Brain microvascular endothelial cell (primary cell): ENCODE results near the gene BBX.

Source experiments
- DNase-seq: peaks from one replicate; pipeline ENCODE4 v3.0.0-alpha.2; 2020
- H3K27ac ChIP-seq: fragments of 250-450 bp; sonication (Bioruptor Pico); 2 replicates; pipeline ENCODE4 v1.5.1; 2020; ENCODE audit warnings: mild to moderate bottlenecking, moderate library complexity
- H3K27me3 ChIP-seq: fragments of 250-450 bp; sonication (Bioruptor Pico); replicated peaks from 2 replicates; pipeline ENCODE4 v1.5.1; 2020; ENCODE audit warnings: mild to moderate bottlenecking
- H3K36me3 ChIP-seq: fragments of 250-450 bp; sonication (Bioruptor Pico); replicated peaks from 2 replicates; pipeline ENCODE4 v1.5.1; 2020; ENCODE audit warnings: mild to moderate bottlenecking
- H3K4me3 ChIP-seq: 2 replicates; pipeline ENCODE4 v1.5.1; 2011; ENCODE audit warnings: low read depth, mild to moderate bottlenecking, control low read depth, low read length, moderate library complexity
- CTCF ChIP-seq: IDR thresholded peaks from 2 replicates; pipeline ENCODE4 v1.5.1; 2011; ENCODE audit warnings: low read depth, mild to moderate bottlenecking, moderate library complexity, low read length, control low read depth, inconsistent platforms; ENCODE audit errors: missing control alignments
- in situ Hi-C: cut with HindIII; loops from 2 replicates; pipeline ENCODE4 v1.10.0; 2017; ENCODE audit warnings: low sequenced_read_pairs, low pct_ligation_motif_present

Gene BBX

GRCh38 chr3:107740992-107741896 lies 218.5 kb downstream of the BBX start:
- Histone ChIP-seq H3K27ac (no peak overlapping the region), H3K27me3 (no peaks in the 10 kb centered on the region), H3K4me3 (no peak overlapping the region), H3K36me3 (no peaks in the 10 kb centered on the region)
- DNase-seq = no peak
- TF ChIP-seq CTCF = peak; percentile 20
- in situ Hi-C loops = no loop called here

- TF ChIP-seq CTCF = no peak
- H3K4me3 ChIP-seq = no peak overlapping the region
- H3K27me3 ChIP-seq = no peaks in the 10 kb centered on the region
- no peak overlapping the region for H3K27ac ChIP-seq
- no peaks in the 10 kb centered on the region for H3K36me3 ChIP-seq
- no peak for DNase-seq
- in situ Hi-C loops = no loop called here
Observed at GRCh38 chr3:107745354-107745753, 222.6 kb downstream of the BBX start.

GRCh38 chr3:107752202-107752990 lies 229.6 kb downstream of the BBX start:
- in situ Hi-C loops = no loop called here
- no peaks in the 10 kb centered on the region for H3K36me3 ChIP-seq
- peak; percentile 42 for DNase-seq
- H3K27ac ChIP-seq = no peak overlapping the region
- H3K4me3 ChIP-seq = no peak overlapping the region
- H3K27me3 ChIP-seq = no peaks in the 10 kb centered on the region
- TF ChIP-seq CTCF = peak; percentile 73

- Histone ChIP-seq H3K27ac (no peak overlapping the region), H3K27me3 (no peaks in the 10 kb centered on the region), H3K36me3 (no peaks in the 10 kb centered on the region), H3K4me3 (no peak overlapping the region)
- peak; percentile 78 for TF ChIP-seq CTCF
- in situ Hi-C loops = no loop called here
- DNase-seq = peak; percentile 51
Observed at GRCh38 chr3:107753494-107753893, 230.7 kb downstream of the BBX start.

- no peaks in the 10 kb centered on the region for H3K36me3 ChIP-seq
- DNase-seq = no peak
- no peaks in the 10 kb centered on the region for H3K27me3 ChIP-seq
- no peak for TF ChIP-seq CTCF
- no peak overlapping the region for H3K4me3 ChIP-seq
- no peak overlapping the region for H3K27ac ChIP-seq
- in situ Hi-C loops = no loop called here
Observed at GRCh38 chr3:107753976-107754375, 231.2 kb downstream of the BBX start.
